ENCODE results near the gene DSG2. TPM values are rescaled to one million over a fixed set of nuclear protein-coding genes. Genes with fewer than 3 reads are reported as not detected.
"Not testable (repeated sequence)": the region's sequence is repeated elsewhere in the genome, so short reads cannot be mapped to it uniquely, and the experiment has no call there.

Gene DSG2
- total RNA-seq, 2 donors from 2014 or later, result 19.1 to 34.0 TPM

DNA sequence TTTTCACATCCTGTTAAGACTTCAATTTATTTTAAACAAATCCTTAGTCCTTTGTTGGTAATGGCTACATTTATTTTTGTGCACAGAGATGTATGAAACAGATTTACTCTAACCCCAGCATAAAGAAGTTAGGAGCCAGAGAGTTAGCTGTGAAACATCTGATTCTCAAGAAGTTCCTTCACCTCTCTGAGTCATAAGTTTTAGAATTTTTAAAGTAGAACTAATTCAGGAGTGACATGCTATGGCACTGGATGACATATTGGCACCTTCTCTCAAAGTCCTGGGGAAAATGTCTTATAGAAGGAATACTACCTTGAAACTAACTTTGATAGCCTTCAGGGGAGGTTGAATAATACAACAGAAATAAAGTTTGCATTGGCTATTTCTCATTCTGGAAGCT, 6.4 kb upstream of the DSG2 start:
- Histone ChIP-seq H3K27me3 (no peaks in the 10 kb centered on the region), H3K4me3 (no peak overlapping the region), H3K9me3 (no peaks in the 10 kb centered on the region), H3K4me1 (no peaks in the 10 kb centered on the region), H3K27ac (no peak overlapping the region), H3K36me3 (replicated peaks in 1 of 2; ENCODE audit: insufficient read depth in 1 of 2, low read depth in 2 of 2) (no peaks in the 10 kb centered on the region)
- intact Hi-C loops (cut with DNase I), result no loop called here
- ATAC-seq (no peak), DNase-seq (no peak)
- TF ChIP-seq, protein P1, sequence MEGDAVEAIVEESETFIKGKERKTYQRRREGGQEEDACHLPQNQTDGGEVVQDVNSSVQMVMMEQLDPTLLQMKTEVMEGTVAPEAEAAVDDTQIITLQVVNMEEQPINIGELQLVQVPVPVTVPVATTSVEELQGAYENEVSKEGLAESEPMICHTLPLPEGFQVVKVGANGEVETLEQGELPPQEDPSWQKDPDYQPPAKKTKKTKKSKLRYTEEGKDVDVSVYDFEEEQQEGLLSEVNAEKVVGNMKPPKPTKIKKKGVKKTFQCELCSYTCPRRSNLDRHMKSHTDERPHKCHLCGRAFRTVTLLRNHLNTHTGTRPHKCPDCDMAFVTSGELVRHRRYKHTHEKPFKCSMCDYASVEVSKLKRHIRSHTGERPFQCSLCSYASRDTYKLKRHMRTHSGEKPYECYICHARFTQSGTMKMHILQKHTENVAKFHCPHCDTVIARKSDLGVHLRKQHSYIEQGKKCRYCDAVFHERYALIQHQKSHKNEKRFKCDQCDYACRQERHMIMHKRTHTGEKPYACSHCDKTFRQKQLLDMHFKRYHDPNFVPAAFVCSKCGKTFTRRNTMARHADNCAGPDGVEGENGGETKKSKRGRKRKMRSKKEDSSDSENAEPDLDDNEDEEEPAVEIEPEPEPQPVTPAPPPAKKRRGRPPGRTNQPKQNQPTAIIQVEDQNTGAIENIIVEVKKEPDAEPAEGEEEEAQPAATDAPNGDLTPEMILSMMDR (IDR thresholded peaks at IDR 0.05), result no peak
- no peak for TF ChIP-seq POLR2A (IDR thresholded peaks at IDR 0.05)

DNA sequence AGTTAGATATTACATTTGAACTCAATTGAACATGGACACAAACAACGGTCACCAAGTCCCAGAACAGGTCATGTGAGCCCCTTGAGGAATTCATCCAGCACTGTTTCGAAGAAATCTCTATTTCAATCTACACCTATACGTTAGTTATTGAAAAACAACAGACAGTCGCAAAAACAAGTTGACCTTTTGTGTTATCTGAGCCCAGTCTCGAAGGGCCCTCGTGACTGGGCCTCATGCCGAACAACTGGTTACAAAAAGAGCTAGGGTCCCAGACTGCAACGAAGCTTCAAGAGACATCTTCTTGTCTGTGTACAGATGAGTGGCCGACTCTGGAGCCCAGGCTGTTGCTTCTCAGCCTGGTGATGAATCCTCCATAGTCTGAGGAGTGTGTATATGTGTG, 5.3 kb upstream of the DSG2 start:
- no peak for ATAC-seq
- Histone ChIP-seq H3K27ac (no peak overlapping the region), H3K27me3 (no peaks in the 10 kb centered on the region), H3K4me3 (no peak overlapping the region), H3K9me3 (no peaks in the 10 kb centered on the region), H3K36me3 (replicated peaks in 1 of 2; ENCODE audit: insufficient read depth in 1 of 2, low read depth in 2 of 2) (no peaks in the 10 kb centered on the region), H3K4me1 (no peaks in the 10 kb centered on the region)
- WGBS, 2 donors, result 93% methylated on average over 8 to 9 of the region's 9 CpGs
- intact Hi-C loops (cut with DNase I), result no loop called here
- no peak for TF ChIP-seq POLR2A (IDR thresholded peaks at IDR 0.05)
- TF ChIP-seq, protein P1 (IDR thresholded peaks at IDR 0.05), result no peak
- DNase-seq, result no peak

DNA sequence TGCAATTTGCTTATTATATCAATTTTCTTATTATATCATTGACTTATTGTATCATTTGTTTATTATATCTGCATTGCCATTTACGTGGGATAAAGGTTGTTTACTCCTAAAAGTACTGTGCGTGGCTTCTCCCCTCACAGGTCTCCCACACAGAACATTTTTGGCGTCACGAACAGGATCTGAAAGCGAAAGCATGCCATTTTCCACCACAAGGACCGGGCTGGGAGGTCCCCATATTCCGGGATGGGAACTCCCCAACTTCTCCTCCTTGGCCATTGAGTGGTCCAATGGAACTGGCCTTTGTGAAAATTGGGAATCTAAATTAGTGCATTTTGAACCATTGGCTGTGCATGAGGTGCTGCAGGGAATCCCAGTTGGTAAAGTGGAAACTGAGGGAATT, 4.8 kb upstream of the DSG2 start:
- 82 to 85% methylated on average over 7 of the region's 7 CpGs for WGBS, 2 donors
- Histone ChIP-seq H3K9me3 (no peaks in the 10 kb centered on the region), H3K4me3 (no peak overlapping the region), H3K27me3 (no peaks in the 10 kb centered on the region), H3K36me3 (replicated peaks in 1 of 2; ENCODE audit: insufficient read depth in 1 of 2, low read depth in 2 of 2) (no peaks in the 10 kb centered on the region), H3K27ac (no peak overlapping the region), H3K4me1 (no peaks in the 10 kb centered on the region)
- no peak for TF ChIP-seq POLR2A (IDR thresholded peaks at IDR 0.05)
- TF ChIP-seq, protein P1 (IDR thresholded peaks at IDR 0.05), result no peak
- intact Hi-C loops (cut with DNase I), result no loop called here
- DNase-seq (no peak), ATAC-seq (no peak)

DNA sequence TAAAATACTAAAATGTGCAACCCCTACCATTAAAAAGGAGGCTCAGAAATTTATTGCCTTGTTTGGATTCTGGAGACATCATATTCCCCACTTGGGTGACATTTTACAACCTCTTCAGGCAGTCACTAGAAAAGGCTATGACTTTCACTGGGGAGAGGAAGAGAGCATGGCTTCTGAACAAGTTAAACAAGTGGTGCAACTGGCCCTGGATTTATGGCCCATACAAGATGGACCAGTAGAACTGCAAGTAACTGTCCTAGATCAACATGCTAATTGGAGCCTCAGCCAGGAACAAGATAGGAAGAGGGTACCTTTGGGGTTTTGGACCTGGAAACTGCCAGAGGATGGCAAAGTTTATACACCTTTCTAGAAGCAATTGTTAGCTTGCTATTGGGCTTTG, 4.0 kb upstream of the DSG2 start:
- DNase-seq (no peak), ATAC-seq (no peak)
- Histone ChIP-seq H3K9me3 (no peaks in the 10 kb centered on the region), H3K4me3 (no peak overlapping the region), H3K27me3 (no peaks in the 10 kb centered on the region), H3K4me1 (no peaks in the 10 kb centered on the region), H3K27ac (no peak overlapping the region), H3K36me3 (replicated peaks in 1 of 2; ENCODE audit: insufficient read depth in 1 of 2, low read depth in 2 of 2) (no peaks in the 10 kb centered on the region)
- intact Hi-C loops (cut with DNase I), result no loop called here
- TF ChIP-seq, protein P1 (IDR thresholded peaks at IDR 0.05), result no peak
- no peak for TF ChIP-seq POLR2A (IDR thresholded peaks at IDR 0.05)

DNA sequence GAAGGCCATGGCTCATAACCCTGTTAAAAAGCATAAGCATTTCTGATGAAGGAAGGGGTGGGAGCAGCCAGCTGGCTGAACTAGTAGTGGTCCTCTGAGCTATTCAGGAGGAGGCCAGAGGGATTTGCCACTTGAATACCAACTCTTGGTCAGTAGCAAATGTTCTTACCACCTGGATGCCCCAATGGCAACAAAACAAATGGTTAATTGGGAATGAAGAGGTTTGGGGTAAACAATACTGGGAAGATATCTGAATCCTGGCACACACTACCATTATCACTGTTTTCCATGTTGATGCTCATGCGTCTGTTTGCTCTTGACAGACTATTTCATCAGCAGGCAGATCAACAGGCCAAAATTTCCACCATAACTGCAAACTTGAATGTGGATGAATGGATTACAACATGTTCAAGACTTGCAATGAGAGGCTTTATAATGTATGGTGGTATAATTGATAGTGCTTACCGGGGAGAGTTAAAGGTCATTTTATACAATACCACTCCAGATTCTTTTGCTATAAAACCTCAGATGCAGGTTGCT, 3.2 kb upstream of the DSG2 start:
- H3K36me3 ChIP-seq (replicated peaks in 1 of 2; ENCODE audit: insufficient read depth in 1 of 2, low read depth in 2 of 2); ATAC-seq; H3K4me3 ChIP-seq; H3K9me3 ChIP-seq; intact Hi-C loops (cut with DNase I); H3K4me1 ChIP-seq; DNase-seq; H3K27ac ChIP-seq; H3K27me3 ChIP-seq: not testable (repeated sequence)
- 56 to 57% methylated on average over 2 of the region's 2 CpGs for WGBS, 2 donors
